Skeletal muscle tissue (tissue), 4 donors: Measurements from ENCODE around the gene DHX35. TPM values are rescaled to one million over a fixed set of nuclear protein-coding genes. Genes with fewer than 3 reads are reported as not detected.

Experiments
- H3K27ac ChIP-seq: one replicate; pipeline ENCODE4 v1.7.0; 2013; ENCODE audit warnings: mild to moderate bottlenecking, low read depth, low read length, inconsistent platforms
- H3K27me3 ChIP-seq, 3 donors: one replicate each; pipeline ENCODE4 v1.7.0; 2013; ENCODE audit warnings: low read length in 3 of 3; ENCODE audit not compliant: control insufficient read depth in 3 of 3, insufficient read depth in 3 of 3
- H3K36me3 ChIP-seq, 3 donors: one replicate each; pipeline ENCODE4 v1.7.0; 2013; ENCODE audit warnings: low read length in 3 of 3; ENCODE audit not compliant: control insufficient read depth in 3 of 3, insufficient read depth in 3 of 3
- H3K4me1 ChIP-seq, 3 donors: one replicate each; pipeline ENCODE4 v1.7.0; 2013; ENCODE audit warnings: low read length in 3 of 3, mild to moderate bottlenecking in 3 of 3; ENCODE audit not compliant: control insufficient read depth in 3 of 3, insufficient read depth in 3 of 3
- H3K4me3 ChIP-seq, 3 donors: one replicate each; pipeline ENCODE4 v1.7.0; 2013; ENCODE audit warnings: low read length in 3 of 3
- H3K9ac ChIP-seq, 3 donors: one replicate each; pipeline ENCODE4 v1.7.0; 2013; ENCODE audit warnings: low read length in 3 of 3, mild to moderate bottlenecking in 3 of 3, moderate library complexity in 2 of 3, low read depth in 1 of 3
- H3K9me3 ChIP-seq, 3 donors: one replicate each; pipeline ENCODE4 v1.7.0; 2013; ENCODE audit warnings: low read length in 3 of 3; ENCODE audit not compliant: control insufficient read depth in 3 of 3
- total RNA-seq: library from RNA; depleted of rRNA; stranded (reverse); fragments of >200 nt; gene quantifications from one replicate; pipeline ENCODE4 v1.2.3, GENCODE V29; 2014
- donor health status: Osteomylitis.

Gene DHX35
- total RNA-seq, 1 donor from 2014 or later = 8.4 TPM

- Histone ChIP-seq H3K4me1 (no peaks in the 10 kb centered on the region), H3K4me3 (no peak overlapping the region), H3K27ac (no peak overlapping the region), H3K36me3 (peaks cover 55 to 70% (median 59%) of the 10 kb centered on the region in 3 donors), H3K9ac (no peak overlapping the region), H3K9me3 (no peaks in the 10 kb centered on the region), H3K27me3 (no peaks in the 10 kb centered on the region)
These were observed 73.9 kb downstream of the DHX35 start for GRCh38 chr20:39036011-39036410.

GRCh38 chr20:39036851-39037250 lies 74.7 kb downstream of the DHX35 start:
- H3K4me1 ChIP-seq = no peaks in the 10 kb centered on the region
- H3K27me3 ChIP-seq = no peaks in the 10 kb centered on the region
- no peak overlapping the region for H3K27ac ChIP-seq
- peaks cover 55 to 68% (median 57%) of the 10 kb centered on the region in 3 donors for H3K36me3 ChIP-seq
- no peak overlapping the region for H3K4me3 ChIP-seq
- no peaks in the 10 kb centered on the region for H3K9me3 ChIP-seq
- H3K9ac ChIP-seq = no peak overlapping the region

GRCh38 chr20:39038047-39038446 lies 75.9 kb downstream of the DHX35 start:
- Histone ChIP-seq H3K4me1 (no peaks in the 10 kb centered on the region), H3K9me3 (no peaks in the 10 kb centered on the region), H3K27ac (no peak overlapping the region), H3K36me3 (peaks cover 56 to 67% (median 61%) of the 10 kb centered on the region in 3 donors), H3K27me3 (no peaks in the 10 kb centered on the region), H3K9ac (no peak overlapping the region), H3K4me3 (no peak overlapping the region)

- Histone ChIP-seq H3K4me1 (no peaks in the 10 kb centered on the region), H3K9me3 (no peaks in the 10 kb centered on the region), H3K36me3 (peaks cover 58 to 68% (median 59%) of the 10 kb centered on the region in 3 donors), H3K27me3 (no peaks in the 10 kb centered on the region), H3K9ac (no peak overlapping the region), H3K4me3 (no peak overlapping the region), H3K27ac (no peak overlapping the region)
These were observed 76.4 kb downstream of the DHX35 start for GRCh38 chr20:39038495-39038894.

GRCh38 chr20:39039261-39039660 lies 77.1 kb downstream of the DHX35 start:
- Histone ChIP-seq H3K36me3 (peaks cover 51 to 62% (median 54%) of the 10 kb centered on the region in 3 donors), H3K27ac (no peak overlapping the region), H3K9ac (no peak overlapping the region)

GRCh38 chr20:39040116-39040515 lies 78.0 kb downstream of the DHX35 start:
- H3K27me3 ChIP-seq = no peaks in the 10 kb centered on the region
- H3K4me3 ChIP-seq = no peak overlapping the region
- H3K9me3 ChIP-seq = no peaks in the 10 kb centered on the region
- H3K36me3 ChIP-seq = peaks cover 49 to 60% (median 53%) of the 10 kb centered on the region in 3 donors
- H3K4me1 ChIP-seq = no peaks in the 10 kb centered on the region
- no peak overlapping the region for H3K9ac ChIP-seq
- no peak overlapping the region for H3K27ac ChIP-seq

More at GRCh38 chr20:39039261-39039660, 77.1 kb downstream of the DHX35 start:
- Histone ChIP-seq H3K27me3 (no peaks in the 10 kb centered on the region), H3K4me1 (no peaks in the 10 kb centered on the region), H3K9me3 (no peaks in the 10 kb centered on the region), H3K4me3 (no peak overlapping the region)

GRCh38 chr20:39041067-39041466 lies 78.9 kb downstream of the DHX35 start:
- no peaks in the 10 kb centered on the region for H3K9me3 ChIP-seq
- peaks cover 41 to 51% (median 46%) of the 10 kb centered on the region in 3 donors for H3K36me3 ChIP-seq
- H3K27ac ChIP-seq = no peak overlapping the region
- no peak overlapping the region for H3K9ac ChIP-seq
- no peaks in the 10 kb centered on the region for H3K27me3 ChIP-seq
- H3K4me1 ChIP-seq = no peaks in the 10 kb centered on the region
- no peak overlapping the region for H3K4me3 ChIP-seq

- no peak overlapping the region for H3K4me3 ChIP-seq
- no peaks in the 10 kb centered on the region for H3K4me1 ChIP-seq
- H3K9ac ChIP-seq = no peak overlapping the region
- no peaks in the 10 kb centered on the region for H3K9me3 ChIP-seq
- peaks cover 36 to 42% (median 41%) of the 10 kb centered on the region in 3 donors for H3K36me3 ChIP-seq
- no peaks in the 10 kb centered on the region for H3K27me3 ChIP-seq
- no peak overlapping the region for H3K27ac ChIP-seq
These were observed 80.4 kb downstream of the DHX35 start for GRCh38 chr20:39042279-39043150.

GRCh38 chr20:39044501-39044900 lies 82.4 kb downstream of the DHX35 start:
- no peaks in the 10 kb centered on the region for H3K27me3 ChIP-seq
- peaks cover 23 to 24% (median 23%) of the 10 kb centered on the region in 3 donors for H3K36me3 ChIP-seq
- no peak overlapping the region for H3K9ac ChIP-seq
- no peak overlapping the region for H3K4me3 ChIP-seq
- H3K9me3 ChIP-seq = no peaks in the 10 kb centered on the region
- no peak overlapping the region for H3K27ac ChIP-seq
- H3K4me1 ChIP-seq = peaks cover 0 to 5% (median 4%) of the 10 kb centered on the region in 3 donors

GRCh38 chr20:39045676-39046075 lies 83.5 kb downstream of the DHX35 start:
- Histone ChIP-seq H3K27ac (no peak overlapping the region), H3K4me3 (no peak overlapping the region), H3K36me3 (peaks cover 12 to 17% (median 13%) of the 10 kb centered on the region in 3 donors), H3K27me3 (no peaks in the 10 kb centered on the region), H3K9ac (no peak overlapping the region), H3K9me3 (no peaks in the 10 kb centered on the region), H3K4me1 (peaks cover 3 to 15% (median 13%) of the 10 kb centered on the region in 3 donors)
